Neural cell (in vitro differentiated cells): ENCODE data around the gene PIP4K2C.

Experiments
- CTCF ChIP-seq: fragments of 450-650 bp; IDR thresholded peaks from 2 replicates; pipeline ENCODE4 v1.5.1; 2014; ENCODE audit warnings: antibody characterized with exemption, mild to moderate bottlenecking, moderate library complexity; ENCODE audit not compliant: poor library complexity, severe bottlenecking
- EP300 ChIP-seq: fragments of 450-650 bp; conservative IDR thresholded peaks from 2 replicates; pipeline ENCODE4 v1.6.1; 2014; ENCODE audit warnings: antibody characterized with exemption, mild to moderate bottlenecking, moderate library complexity; ENCODE audit not compliant: poor library complexity, severe bottlenecking
- EZH2 ChIP-seq: fragments of 200-600, 300-800 bp; shearing (Covaris generic), sonication (generic); IDR thresholded peaks from 2 replicates; pipeline ENCODE4 v1.6.1; 2014; ENCODE audit warnings: antibody characterized with exemption, low read length, borderline replicate concordance, mild to moderate bottlenecking; ENCODE audit not compliant: insufficient read depth, poor library complexity, severe bottlenecking
- MXI1 ChIP-seq: fragments of 450-650 bp; conservative IDR thresholded peaks from 2 replicates; pipeline ENCODE4 v1.6.1; 2014; ENCODE audit warnings: antibody characterized with exemption, mild to moderate bottlenecking; ENCODE audit not compliant: poor library complexity, severe bottlenecking
- POLR2AphosphoS5 ChIP-seq: IDR thresholded peaks from 2 replicates; pipeline ENCODE4 v1.6.1; 2012
- REST ChIP-seq: IDR thresholded peaks from 2 replicates; pipeline ENCODE4 v1.6.1; 2012; ENCODE audit warnings: borderline replicate concordance
- SMC3 ChIP-seq: fragments of 450-650 bp; conservative IDR thresholded peaks from 2 replicates; pipeline ENCODE4 v1.6.1; 2014; ENCODE audit warnings: antibody characterized with exemption, mild to moderate bottlenecking, moderate library complexity; ENCODE audit not compliant: poor library complexity

GRCh38 chr12:57543581-57543980 lies 47.4 kb upstream of the PIP4K2C start:
- TF ChIP-seq EZH2: no peak
- TF ChIP-seq POLR2AphosphoS5: no peak
- no peak for TF ChIP-seq CTCF
- no peak for TF ChIP-seq EP300
- no peak for TF ChIP-seq MXI1
- TF ChIP-seq REST: no peak
- TF ChIP-seq SMC3: no peak
